PC-3 (cell line): ENCODE data around the gene LMX1A. TPM values are rescaled to one million over a fixed set of nuclear protein-coding genes. Genes with fewer than 3 reads are reported as not detected.

Source experiments
- ATAC-seq: fragments of 200-7000 bp; cut with Tn5 transposase; 2 replicates; pipeline ENCODE4 v1.9.1; 2020; ENCODE audit warnings: mild to moderate bottlenecking, moderate library complexity
- BruUV-seq: library from RNA; stranded (reverse); fragments of 400-500 nt; replicated peaks from 2 replicates; lab custom pipeline; 2021; lab: Mats Ljungman, UMichigan
- CTCF ChIA-PET: fragments of 300-600 bp; sonication (Branson Sonifier 250); formaldehyde crosslinking; loops from one replicate; lab custom pipeline; 2022; ENCODE audit warnings: antibody characterized with exemption; lab: Charles Lee
- POLR2A ChIA-PET: fragments of 300-600 bp; sonication (Branson Sonifier 250); formaldehyde crosslinking; loops from one replicate; lab custom pipeline; 2022; ENCODE audit warnings: antibody characterized with exemption; ENCODE audit not compliant: unreplicated experiment; lab: Charles Lee
- DNase-seq: peaks from one replicate; pipeline ENCODE4 v3.0.0-alpha.2; 2015
- H2AFZ ChIP-seq: fragments of 300-600 bp; sonication (generic); 2 replicates; pipeline ENCODE4 v1.6.0; 2016; ENCODE audit warnings: antibody characterized with exemption, low read length
- H3F3A ChIP-seq: fragments of 300-600 bp; sonication (generic); one replicate; pipeline ENCODE4 v1.6.0; 2017; ENCODE audit warnings: antibody characterized with exemption, low read length, control low read depth, mild to moderate bottlenecking; ENCODE audit not compliant: unreplicated experiment
- H3K27ac ChIP-seq: fragments of 300-600 bp; sonication (generic); 2 replicates; pipeline ENCODE4 v1.5.1; 2016; ENCODE audit warnings: mild to moderate bottlenecking, low read length
- H3K27me3 ChIP-seq: fragments of 300-600 bp; sonication (generic); 2 replicates; pipeline ENCODE4 v1.6.1; 2016; ENCODE audit warnings: low read length, mixed read lengths
- H3K36me3 ChIP-seq: fragments of 300-600 bp; sonication (generic); 2 replicates; pipeline ENCODE4 v1.6.1; 2016; ENCODE audit warnings: low read depth, mixed run types, low read length, mixed read lengths
- H3K4me1 ChIP-seq: fragments of 300-600 bp; sonication (generic); 2 replicates; pipeline ENCODE4 v1.5.1; 2016; ENCODE audit warnings: low read length; ENCODE audit not compliant: insufficient read depth
- H3K4me2 ChIP-seq: fragments of 300-600 bp; sonication (generic); 2 replicates; pipeline ENCODE4 v1.6.0; 2016; ENCODE audit warnings: low read length
- H3K4me3 ChIP-seq: fragments of 300-600 bp; sonication (generic); 2 replicates; pipeline ENCODE4 v1.5.1; 2016; ENCODE audit warnings: mild to moderate bottlenecking, low read length, mixed read lengths
- H3K79me2 ChIP-seq: fragments of 300-600 bp; sonication (generic); 2 replicates; pipeline ENCODE4 v1.6.1; 2017; ENCODE audit warnings: low read length, mixed read lengths
- H3K9ac ChIP-seq: fragments of 300-600 bp; sonication (generic); 2 replicates; pipeline ENCODE4 v1.6.0; 2016; ENCODE audit warnings: mild to moderate bottlenecking, low read length
- H3K9me2 ChIP-seq: fragments of 300-600 bp; sonication (generic); replicated peaks from 2 replicates; pipeline ENCODE4 v1.6.1; 2016; ENCODE audit warnings: mixed run types, low read length, mixed read lengths
- H3K9me3 ChIP-seq: fragments of 300-600 bp; sonication (generic); 2 replicates; pipeline ENCODE4 v1.6.1; 2016; ENCODE audit warnings: low read length, mixed read lengths
- H4K20me1 ChIP-seq: fragments of 300-600 bp; sonication (generic); 2 replicates; pipeline ENCODE4 v1.6.1; 2016; ENCODE audit warnings: low read length, mixed read lengths
- EZH2 ChIP-seq: fragments of 300-600 bp; sonication (generic); IDR thresholded peaks from one replicate; pipeline ENCODE4 v1.6.1; 2017; ENCODE audit warnings: antibody characterized with exemption, mild to moderate bottlenecking, low read length; ENCODE audit not compliant: unreplicated experiment
- EZH2phosphoT487 ChIP-seq: fragments of 300-600 bp; sonication (generic); IDR thresholded peaks from 2 replicates; pipeline ENCODE4 v1.6.1; 2018; ENCODE audit warnings: mild to moderate bottlenecking, antibody characterized with exemption, low read length, borderline replicate concordance
- intact Hi-C: fragments of 100-400 bp; cut with micrococcal nuclease; formaldehyde crosslinking; loops from 2 replicates; pipeline ENCODE4 v1.9.0; 2023
- total RNA-seq: library from RNA; depleted of rRNA; stranded (reverse); fragments of >200 nt; gene quantifications from 2 replicates; pipeline ENCODE4 v1.2.3, GENCODE V29; 2014
- TF ChIP-seq, protein P1 (sequence below): fragments of 300-600 bp; sonication (generic); conservative IDR thresholded peaks from 2 replicates; pipeline ENCODE4 v1.5.1; 2017; ENCODE audit warnings: antibody characterized with exemption, low read depth, mild to moderate bottlenecking, low read length

The LMX1A gene
- total RNA-seq, 1 experiment from 2014 or later = not detected

DNA sequence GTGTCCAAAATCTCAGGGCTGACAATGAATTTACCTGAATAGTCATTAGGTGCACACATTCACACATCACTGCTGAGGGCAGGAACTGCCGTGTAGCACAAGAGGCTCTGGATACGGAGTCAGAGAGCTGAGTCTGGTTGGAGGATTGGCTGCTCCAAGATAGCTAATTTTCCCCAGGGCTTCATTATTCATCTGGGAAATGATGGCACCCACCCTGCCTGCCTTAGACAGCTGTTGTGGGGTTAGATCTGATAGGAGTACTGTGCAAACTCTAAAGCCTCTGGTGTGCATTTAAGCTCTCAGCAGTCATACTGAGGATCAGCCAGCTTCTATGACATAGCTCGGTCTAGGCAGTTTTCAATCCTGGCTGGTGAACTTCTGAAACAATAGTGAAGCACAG lies 67.0 kb downstream of the LMX1A start:
- H3K9ac ChIP-seq = no peak overlapping the region
- H3K79me2 ChIP-seq = no peaks in the 10 kb centered on the region
- H2AFZ ChIP-seq = no peak overlapping the region
- no peaks in the 10 kb centered on the region for H4K20me1 ChIP-seq
- no peak overlapping the region for H3K27ac ChIP-seq
- DNase-seq = no peak
- H3K36me3 ChIP-seq = no peaks in the 10 kb centered on the region
- H3F3A ChIP-seq = no peaks in the 10 kb centered on the region
- no peak for ATAC-seq
- CTCF ChIA-PET = interaction anchor here (0.6 kb wide), 1 partner anchor 118 kb away, joined by 5 read pairs; no protein-coding TSS in a partner anchor
- H3K4me2 ChIP-seq = no peak overlapping the region
- peaks cover 16% of the 10 kb centered on the region for H3K4me1 ChIP-seq
- POLR2A ChIA-PET = no interaction called here
- H3K27me3 ChIP-seq = peaks cover 14% of the 10 kb centered on the region
- TF ChIP-seq EZH2 (no peak), EZH2phosphoT487 (no peak)
- TF ChIP-seq, protein P1, sequence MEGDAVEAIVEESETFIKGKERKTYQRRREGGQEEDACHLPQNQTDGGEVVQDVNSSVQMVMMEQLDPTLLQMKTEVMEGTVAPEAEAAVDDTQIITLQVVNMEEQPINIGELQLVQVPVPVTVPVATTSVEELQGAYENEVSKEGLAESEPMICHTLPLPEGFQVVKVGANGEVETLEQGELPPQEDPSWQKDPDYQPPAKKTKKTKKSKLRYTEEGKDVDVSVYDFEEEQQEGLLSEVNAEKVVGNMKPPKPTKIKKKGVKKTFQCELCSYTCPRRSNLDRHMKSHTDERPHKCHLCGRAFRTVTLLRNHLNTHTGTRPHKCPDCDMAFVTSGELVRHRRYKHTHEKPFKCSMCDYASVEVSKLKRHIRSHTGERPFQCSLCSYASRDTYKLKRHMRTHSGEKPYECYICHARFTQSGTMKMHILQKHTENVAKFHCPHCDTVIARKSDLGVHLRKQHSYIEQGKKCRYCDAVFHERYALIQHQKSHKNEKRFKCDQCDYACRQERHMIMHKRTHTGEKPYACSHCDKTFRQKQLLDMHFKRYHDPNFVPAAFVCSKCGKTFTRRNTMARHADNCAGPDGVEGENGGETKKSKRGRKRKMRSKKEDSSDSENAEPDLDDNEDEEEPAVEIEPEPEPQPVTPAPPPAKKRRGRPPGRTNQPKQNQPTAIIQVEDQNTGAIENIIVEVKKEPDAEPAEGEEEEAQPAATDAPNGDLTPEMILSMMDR = no peak
- H3K4me3 ChIP-seq = no peak overlapping the region
- BruUV-seq = no TSS peak
- H3K9me3 ChIP-seq = no peaks in the 10 kb centered on the region
- intact Hi-C loops = loop anchor here (2.0 kb wide), 2 partner anchors 137 to 145 kb away; no protein-coding TSS in a partner anchor
- no peaks in the 10 kb centered on the region for H3K9me2 ChIP-seq

DNA sequence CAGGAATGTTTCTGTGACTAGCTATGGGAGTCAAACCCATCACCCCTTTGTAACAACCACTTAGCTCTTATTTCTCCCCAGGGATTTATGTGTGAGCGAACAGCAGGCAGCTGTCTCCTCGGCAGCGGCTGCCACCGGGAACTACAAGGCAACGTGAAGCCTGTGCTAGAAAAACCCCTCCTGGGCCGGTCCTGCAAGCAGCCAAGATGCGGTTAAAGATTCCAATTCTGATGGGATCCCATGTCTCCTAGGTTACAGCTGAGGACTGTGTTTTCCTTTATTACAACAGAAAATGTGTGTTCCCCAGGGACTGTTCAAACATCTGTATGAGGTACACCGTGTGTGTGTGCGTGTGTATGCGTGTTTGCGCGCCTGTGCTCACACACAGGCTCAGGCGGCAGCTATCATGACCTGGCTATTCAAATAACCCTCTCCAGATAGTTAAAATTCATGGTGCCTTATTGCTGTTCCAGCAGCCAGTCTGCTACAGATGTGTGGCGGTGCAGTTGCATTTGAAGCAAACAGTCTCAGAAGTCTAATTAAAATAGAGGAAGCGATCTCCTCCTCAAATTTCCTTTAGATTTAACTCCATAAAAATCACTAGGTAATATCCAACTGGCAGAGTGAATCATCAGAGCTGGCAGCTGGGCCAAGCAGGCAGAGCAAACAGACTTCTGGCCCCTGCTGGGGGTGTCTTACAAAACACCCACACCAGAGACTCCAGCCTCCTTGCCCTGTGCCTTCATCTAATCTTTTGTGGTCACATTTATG lies 68.0 kb downstream of the LMX1A start:
- H3K4me2 ChIP-seq = peak overlapping the region; percentile 46
- H3K36me3 ChIP-seq = no peaks in the 10 kb centered on the region
- H4K20me1 ChIP-seq = no peaks in the 10 kb centered on the region
- no peaks in the 10 kb centered on the region for H3K9me3 ChIP-seq
- no TSS peak for BruUV-seq
- H3K4me3 ChIP-seq = no peak overlapping the region
- ATAC-seq (peak; percentile 81), DNase-seq (peak; percentile 79)
- no peaks in the 10 kb centered on the region for H3K9me2 ChIP-seq
- no peak overlapping the region for H3K9ac ChIP-seq
- ChIA-PET CTCF (interaction anchor here (0.5 kb wide), 1 partner anchor 307 kb away, joined by 6 read pairs; no protein-coding TSS in a partner anchor), POLR2A (no interaction called here)
- no peaks in the 10 kb centered on the region for H3K79me2 ChIP-seq
- H2AFZ ChIP-seq = no peak overlapping the region
- intact Hi-C loops = loop anchor here (2.0 kb wide), 2 partner anchors 136 to 144 kb away; no protein-coding TSS in a partner anchor
- H3K27me3 ChIP-seq = peaks cover 24% of the 10 kb centered on the region
- H3K27ac ChIP-seq = no peak overlapping the region
- H3F3A ChIP-seq = no peaks in the 10 kb centered on the region
- H3K4me1 ChIP-seq = peaks cover 16% of the 10 kb centered on the region
- TF ChIP-seq EZH2 = no peak
- TF ChIP-seq, protein P1 = peak; percentile 23; the same call in 1 of the 2 replicates

DNA sequence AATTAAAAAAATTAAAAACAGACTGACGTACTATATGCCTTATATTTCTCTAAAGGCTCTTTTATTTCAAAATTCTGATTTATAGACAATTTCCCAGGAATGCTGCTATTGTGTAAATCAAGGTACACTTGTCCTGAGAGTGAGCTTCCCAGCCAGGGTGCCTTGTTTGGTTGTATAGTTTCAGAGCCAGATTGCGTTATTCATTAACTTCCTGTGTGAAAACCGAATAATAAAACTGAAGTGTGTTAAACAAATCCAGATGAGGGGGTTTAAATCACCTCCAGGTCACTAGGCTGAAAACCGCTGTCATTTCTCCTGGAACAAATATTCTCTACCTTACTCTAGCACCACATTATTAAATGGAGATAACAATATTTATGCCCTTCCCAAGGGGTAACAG lies 68.7 kb downstream of the LMX1A start:
- H3K27me3 ChIP-seq = peaks cover 30% of the 10 kb centered on the region
- intact Hi-C loops = loop anchor here (2.0 kb wide), 2 partner anchors 135 to 143 kb away; no protein-coding TSS in a partner anchor
- H3K4me2 ChIP-seq = no peak overlapping the region
- H3K9ac ChIP-seq = no peak overlapping the region
- no peak for ATAC-seq
- CTCF ChIA-PET = no interaction called here
- no peaks in the 10 kb centered on the region for H4K20me1 ChIP-seq
- no peak overlapping the region for H3K4me3 ChIP-seq
- peaks cover 16% of the 10 kb centered on the region for H3K4me1 ChIP-seq
- no peak for DNase-seq
- no peaks in the 10 kb centered on the region for H3K36me3 ChIP-seq
- TF ChIP-seq EZH2 = no peak
- TF ChIP-seq, protein P1 = no peak
- no peak for TF ChIP-seq EZH2phosphoT487
- H3K9me3 ChIP-seq = no peaks in the 10 kb centered on the region
- H3K79me2 ChIP-seq = no peaks in the 10 kb centered on the region
- BruUV-seq = no TSS peak
- H2AFZ ChIP-seq = no peak overlapping the region
- H3F3A ChIP-seq = no peaks in the 10 kb centered on the region
- no peaks in the 10 kb centered on the region for H3K9me2 ChIP-seq
- no peak overlapping the region for H3K27ac ChIP-seq
- POLR2A ChIA-PET = no interaction called here
